Measurements from ENCODE around the gene CNBD2. TPM values are rescaled to one million over a fixed set of nuclear protein-coding genes. Genes with fewer than 3 reads are reported as not detected.

The CNBD2 gene
- total RNA-seq, 1 donor from 2014 or later = 4.4 TPM

DNA sequence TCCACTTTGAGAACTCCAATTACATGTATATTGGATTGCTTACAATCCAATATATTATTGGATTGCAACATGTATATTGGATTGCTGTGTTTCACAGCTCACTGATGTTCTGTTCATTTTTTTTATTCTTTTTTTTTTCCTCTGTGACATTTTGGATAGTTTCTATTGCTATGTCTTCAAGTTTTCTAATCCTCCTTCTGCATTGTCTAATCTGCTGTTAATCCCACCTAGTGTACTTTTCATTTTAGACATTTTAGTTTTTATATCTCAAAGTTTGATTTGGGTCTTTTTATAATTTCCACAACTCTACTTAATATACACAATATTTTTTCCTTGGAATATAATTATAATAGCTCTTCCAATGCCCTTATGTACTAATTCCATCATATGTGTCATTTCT is 34.5 kb downstream of the CNBD2 start:
- no peak for TF ChIP-seq EZH2 (IDR thresholded peaks at IDR 0.05)
- TF ChIP-seq EZH2phosphoT487 (IDR thresholded peaks at IDR 0.05) = no peak
- TF ChIP-seq, protein P1, sequence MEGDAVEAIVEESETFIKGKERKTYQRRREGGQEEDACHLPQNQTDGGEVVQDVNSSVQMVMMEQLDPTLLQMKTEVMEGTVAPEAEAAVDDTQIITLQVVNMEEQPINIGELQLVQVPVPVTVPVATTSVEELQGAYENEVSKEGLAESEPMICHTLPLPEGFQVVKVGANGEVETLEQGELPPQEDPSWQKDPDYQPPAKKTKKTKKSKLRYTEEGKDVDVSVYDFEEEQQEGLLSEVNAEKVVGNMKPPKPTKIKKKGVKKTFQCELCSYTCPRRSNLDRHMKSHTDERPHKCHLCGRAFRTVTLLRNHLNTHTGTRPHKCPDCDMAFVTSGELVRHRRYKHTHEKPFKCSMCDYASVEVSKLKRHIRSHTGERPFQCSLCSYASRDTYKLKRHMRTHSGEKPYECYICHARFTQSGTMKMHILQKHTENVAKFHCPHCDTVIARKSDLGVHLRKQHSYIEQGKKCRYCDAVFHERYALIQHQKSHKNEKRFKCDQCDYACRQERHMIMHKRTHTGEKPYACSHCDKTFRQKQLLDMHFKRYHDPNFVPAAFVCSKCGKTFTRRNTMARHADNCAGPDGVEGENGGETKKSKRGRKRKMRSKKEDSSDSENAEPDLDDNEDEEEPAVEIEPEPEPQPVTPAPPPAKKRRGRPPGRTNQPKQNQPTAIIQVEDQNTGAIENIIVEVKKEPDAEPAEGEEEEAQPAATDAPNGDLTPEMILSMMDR (IDR thresholded peaks at IDR 0.05) = no peak
- Mint-ChIP-seq H3K4me1 (no peaks in the 10 kb centered on the region), H3K27ac (no peak overlapping the region), H3K9me3 (peaks cover 22% of the 10 kb centered on the region), H3K36me3 (peaks cover 2% of the 10 kb centered on the region), H3K27me3 (ENCODE audit: insufficient read depth, low read depth) (no peaks in the 10 kb centered on the region), H3K4me3 (no peak overlapping the region)
- no peak for DNase-seq (ENCODE audit: low spot score)
- Histone ChIP-seq H3K79me2 (ENCODE audit: low read depth) (no peaks in the 10 kb centered on the region), H3K27ac (no peak overlapping the region), H2AFZ (replicated peaks) (no peak overlapping the region), H3K9me3 (ENCODE audit: low read depth) (no peaks in the 10 kb centered on the region), H3K4me1 (no peaks in the 10 kb centered on the region), H3F3A (ENCODE audit: low read depth) (no peaks in the 10 kb centered on the region), H4K20me1 (ENCODE audit: low read depth) (no peaks in the 10 kb centered on the region), H3K27me3 (no peaks in the 10 kb centered on the region), H3K4me2 (no peak overlapping the region), H3K36me3 (no peaks in the 10 kb centered on the region), H3K4me3 (no peak overlapping the region), H3K9ac (no peak overlapping the region)

DNA sequence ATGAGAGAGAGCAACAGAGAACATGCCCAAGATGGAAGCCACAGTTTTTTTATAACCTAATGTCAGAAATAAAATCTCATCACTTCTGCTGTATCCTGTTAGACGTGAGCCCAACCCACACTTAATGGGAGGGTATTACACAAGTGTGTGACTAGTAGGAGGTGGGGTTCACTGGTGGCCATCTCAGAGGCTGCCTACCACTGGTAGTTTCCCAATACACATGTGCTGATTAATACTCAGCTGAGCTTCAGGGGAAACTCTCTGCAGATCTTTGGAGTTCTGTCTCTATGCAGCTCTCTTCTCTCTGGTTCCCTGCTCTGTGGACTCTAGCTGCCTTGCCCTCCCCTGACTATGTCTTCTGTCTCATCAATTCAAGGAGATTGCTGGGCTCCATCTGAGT is 35.7 kb downstream of the CNBD2 start:
- Histone ChIP-seq H3K9ac (no peak overlapping the region), H2AFZ (replicated peaks) (no peak overlapping the region), H4K20me1 (ENCODE audit: low read depth) (no peaks in the 10 kb centered on the region), H3K9me3 (ENCODE audit: low read depth) (no peaks in the 10 kb centered on the region), H3K27me3 (no peaks in the 10 kb centered on the region), H3F3A (ENCODE audit: low read depth) (no peaks in the 10 kb centered on the region), H3K36me3 (no peaks in the 10 kb centered on the region), H3K79me2 (ENCODE audit: low read depth) (no peaks in the 10 kb centered on the region), H3K27ac (no peak overlapping the region), H3K4me3 (no peak overlapping the region), H3K4me2 (no peak overlapping the region), H3K4me1 (no peaks in the 10 kb centered on the region)
- no peak for DNase-seq (ENCODE audit: low spot score)
- no peak overlapping the region for H3K4me3 Mint-ChIP-seq
- peaks cover 22% of the 10 kb centered on the region for H3K9me3 Mint-ChIP-seq
- H3K4me1 Mint-ChIP-seq = no peaks in the 10 kb centered on the region
- TF ChIP-seq, protein P1 (IDR thresholded peaks at IDR 0.05) = no peak
- TF ChIP-seq EZH2 (IDR thresholded peaks at IDR 0.05) = no peak
- H3K27ac Mint-ChIP-seq = no peak overlapping the region
- H3K36me3 Mint-ChIP-seq = peaks cover 2% of the 10 kb centered on the region
- no peaks in the 10 kb centered on the region for H3K27me3 Mint-ChIP-seq (ENCODE audit: insufficient read depth, low read depth)

DNA sequence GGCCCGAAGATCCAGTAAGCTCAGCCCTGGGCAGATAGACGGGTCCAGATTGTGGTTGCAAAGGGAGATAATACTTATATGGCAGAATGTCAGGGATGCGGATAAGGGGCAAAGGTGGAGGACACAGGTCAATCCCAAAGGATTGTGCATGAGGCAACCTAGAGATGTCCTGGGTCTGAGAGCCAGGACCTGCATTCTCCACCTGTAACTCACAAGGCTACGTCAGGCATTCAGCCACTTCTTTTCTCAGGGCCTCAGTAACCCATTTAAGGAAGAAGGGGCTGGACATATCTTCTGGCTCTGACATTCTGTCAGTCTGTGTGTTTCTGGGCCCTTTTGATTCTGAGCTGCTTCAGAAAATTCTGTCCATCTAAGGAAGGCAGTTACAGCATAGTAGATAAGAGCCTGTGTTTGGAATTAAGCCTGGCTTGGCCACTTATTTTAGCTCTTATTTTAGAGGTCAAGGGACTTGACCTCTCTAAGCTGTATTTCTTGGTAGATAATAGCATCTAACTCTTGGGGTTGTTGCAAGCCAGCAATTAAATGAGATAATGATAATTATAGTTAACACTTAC is 40.2 kb downstream of the CNBD2 start:
- no peaks in the 10 kb centered on the region for H3K27me3 Mint-ChIP-seq (ENCODE audit: insufficient read depth, low read depth)
- no peaks in the 10 kb centered on the region for H3K79me2 ChIP-seq (ENCODE audit: low read depth)
- H3K4me1 ChIP-seq = peaks cover 11% of the 10 kb centered on the region
- no peak for DNase-seq (ENCODE audit: low spot score)
- H3K27me3 ChIP-seq = no peaks in the 10 kb centered on the region
- no peak overlapping the region for H3K4me3 ChIP-seq
- no peaks in the 10 kb centered on the region for H3K36me3 ChIP-seq
- H3K4me2 ChIP-seq = no peak overlapping the region
- peaks cover 9% of the 10 kb centered on the region for H3K4me1 Mint-ChIP-seq
- no peak overlapping the region for H3K4me3 Mint-ChIP-seq
- no peaks in the 10 kb centered on the region for H3K36me3 Mint-ChIP-seq
- H3K9ac ChIP-seq = no peak overlapping the region
- no peak overlapping the region for H2AFZ ChIP-seq (replicated peaks)
- H3K27ac Mint-ChIP-seq = peak overlapping the region; percentile 15
- no peak for TF ChIP-seq EZH2 (IDR thresholded peaks at IDR 0.05)
- TF ChIP-seq EZH2phosphoT487 (IDR thresholded peaks at IDR 0.05) = no peak
- TF ChIP-seq, protein P1 (IDR thresholded peaks at IDR 0.05) = no peak
- peaks cover 6% of the 10 kb centered on the region for H3K9me3 Mint-ChIP-seq
- H3K27ac ChIP-seq = no peak overlapping the region
- no peaks in the 10 kb centered on the region for H4K20me1 ChIP-seq (ENCODE audit: low read depth)
- H3K9me3 ChIP-seq (ENCODE audit: low read depth) = no peaks in the 10 kb centered on the region
- H3F3A ChIP-seq (ENCODE audit: low read depth) = peaks cover 13% of the 10 kb centered on the region
